ENCODE data around the gene PP2D1.

- TF ChIP-seq POLR2AphosphoS5 (IDR thresholded peaks at IDR 0.05) (no peak), POLR2A (IDR thresholded peaks at IDR 0.05) (no peak)
These were observed 61.7 kb downstream of the PP2D1 start for GRCh38 chr3:19950316-19950715.
